ENCODE measurements around the gene MACROH2A1. TPM values are rescaled to one million over a fixed set of nuclear protein-coding genes. Genes with fewer than 3 reads are reported as not detected.

Gene MACROH2A1
- total RNA-seq, 1 donor from 2014 or later = 179 TPM

DNA sequence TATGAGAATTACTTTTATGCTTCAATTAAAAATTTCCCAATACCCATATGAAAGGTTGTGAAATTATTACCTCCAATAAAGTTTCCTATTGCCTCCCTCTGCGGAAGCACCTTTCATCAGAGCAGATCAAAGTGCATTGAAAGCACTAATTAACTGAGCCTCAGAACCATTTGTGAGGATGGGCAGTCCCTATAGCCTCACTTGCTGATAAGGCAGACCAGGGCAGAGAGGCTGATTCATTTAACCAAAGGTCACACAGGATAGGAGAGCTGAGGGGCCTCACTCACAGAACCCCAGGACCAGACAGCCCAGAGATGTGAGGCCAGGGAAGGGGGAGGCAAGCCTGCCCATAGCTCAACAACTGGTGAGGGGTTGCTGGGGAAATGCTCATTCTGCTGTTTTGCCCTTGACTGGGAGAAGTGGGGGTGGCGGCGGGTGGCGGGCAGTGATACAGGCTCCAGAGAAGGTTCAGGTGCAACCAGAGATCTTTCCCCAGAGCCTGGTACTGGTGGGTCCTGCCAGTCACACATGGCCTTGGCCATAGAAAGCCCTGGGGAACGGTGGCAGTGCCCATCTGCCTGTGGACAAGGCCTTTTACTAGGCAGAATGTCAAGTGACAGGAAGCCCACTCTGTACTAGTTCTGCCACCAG lies 57.9 kb downstream of the MACROH2A1 start:
- Histone ChIP-seq H3K4me3 (no peak overlapping the region), H3K27me3 (no peaks in the 10 kb centered on the region), H3K9me3 (no peaks in the 10 kb centered on the region), H3K27ac (no peak overlapping the region), H3K4me1 (no peaks in the 10 kb centered on the region), H3K36me3 (peaks cover 100% of the 10 kb centered on the region)
- DNase-seq (no peak), ATAC-seq (no peak)
- TF ChIP-seq, protein P1, sequence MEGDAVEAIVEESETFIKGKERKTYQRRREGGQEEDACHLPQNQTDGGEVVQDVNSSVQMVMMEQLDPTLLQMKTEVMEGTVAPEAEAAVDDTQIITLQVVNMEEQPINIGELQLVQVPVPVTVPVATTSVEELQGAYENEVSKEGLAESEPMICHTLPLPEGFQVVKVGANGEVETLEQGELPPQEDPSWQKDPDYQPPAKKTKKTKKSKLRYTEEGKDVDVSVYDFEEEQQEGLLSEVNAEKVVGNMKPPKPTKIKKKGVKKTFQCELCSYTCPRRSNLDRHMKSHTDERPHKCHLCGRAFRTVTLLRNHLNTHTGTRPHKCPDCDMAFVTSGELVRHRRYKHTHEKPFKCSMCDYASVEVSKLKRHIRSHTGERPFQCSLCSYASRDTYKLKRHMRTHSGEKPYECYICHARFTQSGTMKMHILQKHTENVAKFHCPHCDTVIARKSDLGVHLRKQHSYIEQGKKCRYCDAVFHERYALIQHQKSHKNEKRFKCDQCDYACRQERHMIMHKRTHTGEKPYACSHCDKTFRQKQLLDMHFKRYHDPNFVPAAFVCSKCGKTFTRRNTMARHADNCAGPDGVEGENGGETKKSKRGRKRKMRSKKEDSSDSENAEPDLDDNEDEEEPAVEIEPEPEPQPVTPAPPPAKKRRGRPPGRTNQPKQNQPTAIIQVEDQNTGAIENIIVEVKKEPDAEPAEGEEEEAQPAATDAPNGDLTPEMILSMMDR (IDR thresholded peaks at IDR 0.05) = no peak
- intact Hi-C loops (cut with DNase I) = no loop called here

DNA sequence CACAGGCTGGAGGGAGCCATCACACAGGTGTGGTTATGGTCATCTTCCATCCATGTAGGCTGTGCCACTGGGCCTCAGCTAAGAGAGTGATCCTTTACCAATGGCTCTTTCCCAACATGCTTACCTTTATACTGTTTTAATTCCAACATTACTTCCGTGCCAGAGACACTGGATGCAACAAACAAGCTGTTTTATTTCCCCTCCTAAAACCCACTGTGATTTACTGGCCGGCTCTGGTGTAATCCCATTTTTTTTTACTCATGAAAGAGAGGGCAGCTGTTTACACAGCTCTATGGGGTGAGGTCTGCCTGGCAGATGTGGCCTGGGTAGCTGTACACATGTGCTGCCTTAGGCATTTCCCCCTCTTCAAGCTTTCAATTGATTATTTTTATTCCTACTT lies 58.5 kb downstream of the MACROH2A1 start:
- no peaks in the 10 kb centered on the region for H3K27me3 ChIP-seq
- no peak overlapping the region for H3K27ac ChIP-seq
- no peak overlapping the region for H3K4me3 ChIP-seq
- H3K36me3 ChIP-seq = peaks cover 100% of the 10 kb centered on the region
- TF ChIP-seq, protein P1 (IDR thresholded peaks at IDR 0.05) = no peak
- no peaks in the 10 kb centered on the region for H3K9me3 ChIP-seq
- no peaks in the 10 kb centered on the region for H3K4me1 ChIP-seq
- DNase-seq = no peak
- intact Hi-C loops (cut with DNase I) = no loop called here
- ATAC-seq = no peak

DNA sequence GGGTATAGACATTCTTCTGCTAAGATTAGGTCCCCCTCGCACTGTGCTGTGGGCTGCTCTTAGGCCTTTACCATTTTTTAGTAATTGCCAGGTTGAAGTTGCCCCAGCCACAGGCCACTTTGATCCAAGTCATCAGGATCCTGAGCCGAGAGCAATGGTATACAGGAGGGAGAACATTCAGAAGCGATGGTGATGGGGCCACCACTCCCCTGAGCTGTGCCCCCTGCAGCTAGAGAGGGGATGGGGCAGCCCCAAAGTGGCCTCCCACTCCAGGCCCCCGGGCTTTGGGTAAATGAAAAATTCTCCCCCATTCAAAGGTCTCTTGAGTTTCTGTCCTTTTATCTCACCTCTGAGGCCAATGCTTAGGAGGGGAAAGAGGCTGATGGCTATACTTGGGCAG lies 59.4 kb downstream of the MACROH2A1 start:
- intact Hi-C loops (cut with DNase I) = no loop called here
- TF ChIP-seq, protein P1 (IDR thresholded peaks at IDR 0.05) = no peak
- DNase-seq = no peak
- no peaks in the 10 kb centered on the region for H3K27me3 ChIP-seq
- H3K4me3 ChIP-seq = no peak overlapping the region
- H3K4me1 ChIP-seq = no peaks in the 10 kb centered on the region
- peaks cover 100% of the 10 kb centered on the region for H3K36me3 ChIP-seq
- H3K27ac ChIP-seq = no peak overlapping the region
- no peaks in the 10 kb centered on the region for H3K9me3 ChIP-seq
- ATAC-seq = no peak

DNA sequence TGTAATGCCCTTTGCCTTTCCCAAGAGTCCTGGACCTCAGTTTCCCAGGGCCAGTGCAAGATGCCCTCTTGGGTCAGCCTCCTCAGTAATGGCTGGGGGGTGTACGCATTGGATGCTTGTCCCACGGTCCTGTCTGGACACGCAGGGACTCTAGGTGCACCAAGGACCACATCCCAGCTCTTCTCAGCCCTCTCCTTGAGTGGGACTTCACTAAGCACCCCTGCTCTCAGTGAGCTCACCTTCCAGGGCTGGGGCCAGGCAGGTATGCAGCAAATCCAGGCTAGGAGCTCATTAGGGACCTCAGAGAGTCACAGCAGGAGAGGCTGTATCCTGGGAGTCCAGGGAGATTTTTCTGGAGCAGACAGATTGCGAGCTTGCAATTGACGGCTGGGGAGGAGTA lies 59.8 kb downstream of the MACROH2A1 start:
- DNase-seq (no peak), ATAC-seq (no peak)
- intact Hi-C loops (cut with DNase I) = no loop called here
- Histone ChIP-seq H3K4me1 (no peaks in the 10 kb centered on the region), H3K36me3 (peaks cover 100% of the 10 kb centered on the region), H3K27me3 (no peaks in the 10 kb centered on the region), H3K27ac (no peak overlapping the region), H3K9me3 (no peaks in the 10 kb centered on the region), H3K4me3 (no peak overlapping the region)
- TF ChIP-seq, protein P1 (IDR thresholded peaks at IDR 0.05) = no peak

DNA sequence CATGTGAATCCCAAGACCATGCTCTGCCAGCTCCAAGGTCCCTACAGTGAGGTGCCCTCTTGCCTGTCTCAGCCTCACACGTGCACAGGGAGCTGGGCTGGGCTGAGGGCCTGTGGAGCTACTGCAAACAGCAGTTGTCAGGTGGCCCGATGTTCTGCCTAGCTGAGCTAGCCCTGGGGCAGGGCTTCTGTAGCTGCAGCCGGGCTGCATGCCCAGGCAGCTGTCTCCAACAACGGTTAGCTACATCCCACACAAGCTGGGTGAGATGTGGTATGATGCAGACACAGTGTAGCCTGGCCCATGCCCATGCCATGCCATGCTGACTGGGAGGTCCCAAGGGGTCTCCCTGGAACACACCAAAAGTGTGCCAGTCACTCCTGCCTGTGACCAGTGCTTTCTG lies 62.0 kb downstream of the MACROH2A1 start:
- Histone ChIP-seq H3K9me3 (no peaks in the 10 kb centered on the region), H3K27ac (no peak overlapping the region), H3K4me1 (no peaks in the 10 kb centered on the region), H3K27me3 (no peaks in the 10 kb centered on the region), H3K36me3 (peaks cover 89% of the 10 kb centered on the region), H3K4me3 (no peak overlapping the region)
- no peak for ATAC-seq
- TF ChIP-seq, protein P1 (IDR thresholded peaks at IDR 0.05) = no peak
- intact Hi-C loops (cut with DNase I) = no loop called here
- no peak for DNase-seq
